K562 treated with DMSO at 1 percent for 4 hours (cell line): ENCODE data around the gene SLC28A3. TPM values are rescaled to one million over a fixed set of nuclear protein-coding genes. Genes with fewer than 3 reads are reported as not detected.

ENCODE experiments used
- total RNA-seq: library from RNA; unstranded; fragments of 300-600 nt; gene quantifications from 2 replicates; pipeline ENCODE4 v1.2.3, GENCODE V29; 2022; ENCODE audit not compliant: insufficient read depth

The SLC28A3 gene, protein sequence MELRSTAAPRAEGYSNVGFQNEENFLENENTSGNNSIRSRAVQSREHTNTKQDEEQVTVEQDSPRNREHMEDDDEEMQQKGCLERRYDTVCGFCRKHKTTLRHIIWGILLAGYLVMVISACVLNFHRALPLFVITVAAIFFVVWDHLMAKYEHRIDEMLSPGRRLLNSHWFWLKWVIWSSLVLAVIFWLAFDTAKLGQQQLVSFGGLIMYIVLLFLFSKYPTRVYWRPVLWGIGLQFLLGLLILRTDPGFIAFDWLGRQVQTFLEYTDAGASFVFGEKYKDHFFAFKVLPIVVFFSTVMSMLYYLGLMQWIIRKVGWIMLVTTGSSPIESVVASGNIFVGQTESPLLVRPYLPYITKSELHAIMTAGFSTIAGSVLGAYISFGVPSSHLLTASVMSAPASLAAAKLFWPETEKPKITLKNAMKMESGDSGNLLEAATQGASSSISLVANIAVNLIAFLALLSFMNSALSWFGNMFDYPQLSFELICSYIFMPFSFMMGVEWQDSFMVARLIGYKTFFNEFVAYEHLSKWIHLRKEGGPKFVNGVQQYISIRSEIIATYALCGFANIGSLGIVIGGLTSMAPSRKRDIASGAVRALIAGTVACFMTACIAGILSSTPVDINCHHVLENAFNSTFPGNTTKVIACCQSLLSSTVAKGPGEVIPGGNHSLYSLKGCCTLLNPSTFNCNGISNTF
- not detected in 2 replicates for total RNA-seq

DNA sequence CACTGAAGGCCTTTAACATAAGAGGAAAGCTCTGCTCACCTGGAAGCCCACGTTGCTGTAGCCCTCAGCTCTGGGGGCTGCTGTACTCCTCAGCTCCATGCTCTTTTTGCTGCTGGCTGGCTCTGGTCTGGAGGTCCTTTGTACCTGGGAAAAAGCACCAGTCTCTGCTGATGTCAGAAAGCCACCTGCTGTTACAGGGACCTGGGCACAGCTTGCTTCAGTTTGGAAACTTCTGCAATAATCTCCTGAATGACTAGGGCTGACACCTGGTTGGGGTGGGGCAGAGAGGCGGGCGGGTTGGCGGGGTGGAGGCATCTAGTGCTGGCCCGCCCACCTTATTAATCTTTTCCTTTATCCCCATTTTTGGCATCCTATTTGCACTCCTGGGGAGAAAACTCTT lies at the start of gene SLC28A3:
TSS of gene SLC28A3 (minus strand) at position 224 of the 400 bp plus-strand sequence. CDS start at position 99, 125 bp downstream.

